IMR-90 (cell line): ENCODE data around the gene SNX5. TPM values are rescaled to one million over a fixed set of nuclear protein-coding genes. Genes with fewer than 3 reads are reported as not detected.

Experiments used
- ATAC-seq: fragments of 200-7000 bp; cut with Tn5 transposase; 2 replicates; pipeline ENCODE4 v1.9.1; 2020; ENCODE audit warnings: low read depth, mild to moderate bottlenecking, moderate library complexity
- BruUV-seq: library from RNA; stranded (reverse); fragments of 400-500 nt; replicated peaks from 2 replicates; lab custom pipeline; 2021; lab: Mats Ljungman, UMichigan
- CTCF ChIA-PET: fragments of 300-600 bp; formaldehyde crosslinking; extraction: SDS; loops from one replicate; lab custom pipeline; 2021; ENCODE audit warnings: antibody characterized with exemption; lab: Yijun Ruan, JAX
- POLR2A ChIA-PET: fragments of 300-600 bp; sonication (Branson Sonifier 250); formaldehyde crosslinking; loops from one replicate; lab custom pipeline; 2022; ENCODE audit warnings: antibody characterized with exemption; ENCODE audit not compliant: unreplicated experiment; lab: Charles Lee
- DNase-seq: peaks from one replicate; pipeline ENCODE4 v3.0.0; 2013
- H2AFZ ChIP-seq: replicated peaks from 2 replicates; pipeline ENCODE3; 2013; ENCODE audit warnings: low read length, mild to moderate bottlenecking; ENCODE audit not compliant: poor library complexity
- H2AK5ac ChIP-seq: 2 replicates; pipeline ENCODE4 v1.6.1; 2013; ENCODE audit warnings: low read depth, low read length, inconsistent platforms
- H2AK9ac ChIP-seq: replicated peaks from 2 replicates; pipeline ENCODE3; 2013; ENCODE audit warnings: mild to moderate bottlenecking, low read depth, low read length, moderate library complexity; ENCODE audit not compliant: poor library complexity
- H2BK120ac ChIP-seq: 2 replicates; pipeline ENCODE4 v1.6.1; 2013; ENCODE audit warnings: low read depth, low read length, inconsistent platforms
- H2BK15ac ChIP-seq: 3 replicates; pipeline ENCODE4 v1.6.1; 2013; ENCODE audit warnings: low read depth, low read length, inconsistent platforms
- H2BK20ac ChIP-seq: 2 replicates; pipeline ENCODE4 v1.6.1; 2013; ENCODE audit warnings: low read depth, mild to moderate bottlenecking, inconsistent platforms, low read length, moderate library complexity
- H2BK5ac ChIP-seq: 2 replicates; pipeline ENCODE4 v1.6.1; 2013; ENCODE audit warnings: mild to moderate bottlenecking, low read depth, low read length, inconsistent platforms; ENCODE audit not compliant: poor library complexity, severe bottlenecking
- H3K14ac ChIP-seq: replicated peaks from 2 replicates; pipeline ENCODE4 v1.6.1; 2013; ENCODE audit warnings: low read depth, low read length, inconsistent platforms
- H3K18ac ChIP-seq: 2 replicates; pipeline ENCODE4 v1.6.1; 2013; ENCODE audit warnings: low read depth, low read length, control low read depth
- H3K23ac ChIP-seq: 2 replicates; pipeline ENCODE4 v1.6.1; 2013; ENCODE audit warnings: low read depth, low read length, inconsistent platforms
- H3K27ac ChIP-seq: 2 replicates; pipeline ENCODE4 v1.5.1; 2013; ENCODE audit warnings: mild to moderate bottlenecking, control low read depth, low read length; ENCODE audit not compliant: insufficient read depth
- H3K27me3 ChIP-seq: 2 replicates; pipeline ENCODE4 v1.6.1; 2013; ENCODE audit warnings: low read length; ENCODE audit not compliant: control insufficient read depth, insufficient read depth
- H3K36me3 ChIP-seq: 2 replicates; pipeline ENCODE4 v1.6.1; 2013; ENCODE audit warnings: low read length, mixed read lengths; ENCODE audit not compliant: control insufficient read depth, insufficient read depth
- H3K4ac ChIP-seq: 2 replicates; pipeline ENCODE4 v1.6.1; 2013; ENCODE audit warnings: low read depth, low read length, inconsistent platforms
- H3K4me1 ChIP-seq: 2 replicates; pipeline ENCODE4 v1.6.1; 2013; ENCODE audit warnings: low read length, mixed read lengths; ENCODE audit not compliant: control insufficient read depth, insufficient read depth
- H3K4me2 ChIP-seq: 2 replicates; pipeline ENCODE4 v1.6.1; 2013; ENCODE audit warnings: low read depth, mild to moderate bottlenecking, control low read depth, low read length, moderate library complexity
- H3K4me3 ChIP-seq: 2 replicates; pipeline ENCODE4 v1.5.1; 2013; ENCODE audit warnings: low read depth, mild to moderate bottlenecking, control low read depth, low read length, moderate library complexity; ENCODE audit not compliant: insufficient read depth
- H3K56ac ChIP-seq: 2 replicates; pipeline ENCODE4 v1.6.1; 2013; ENCODE audit warnings: low read length, inconsistent platforms; ENCODE audit not compliant: insufficient read depth; ENCODE audit errors: extremely low read depth
- H3K79me1 ChIP-seq, 2 experiments: 2 replicates each; pipeline ENCODE4 v1.6.1; 2013; ENCODE audit warnings: low read length in 2 of 2, inconsistent platforms in 1 of 2, low read depth in 1 of 2
- H3K9ac ChIP-seq: 2 replicates; pipeline ENCODE4 v1.6.1; 2013; ENCODE audit warnings: low read depth, low read length, control low read depth
- H3K9me1 ChIP-seq: 2 replicates; pipeline ENCODE4 v1.6.1; 2013; ENCODE audit warnings: low read length, inconsistent platforms; ENCODE audit not compliant: insufficient read depth
- H3K9me3 ChIP-seq: 2 replicates; pipeline ENCODE4 v1.6.1; 2013; ENCODE audit warnings: low read length; ENCODE audit not compliant: control insufficient read depth, insufficient read depth
- H4K20me1 ChIP-seq: 2 replicates; pipeline ENCODE4 v1.6.1; 2013; ENCODE audit warnings: low read length, inconsistent platforms; ENCODE audit not compliant: insufficient read depth
- H4K5ac ChIP-seq: 2 replicates; pipeline ENCODE4 v1.6.1; 2013; ENCODE audit warnings: mild to moderate bottlenecking, low read depth, low read length, control low read depth
- H4K8ac ChIP-seq, 2 experiments: 2 replicates each; pipeline ENCODE4 v1.6.1; 2013; ENCODE audit warnings: low read depth in 2 of 2, low read length in 2 of 2, control low read depth in 1 of 2, inconsistent platforms in 1 of 2
- H4K91ac ChIP-seq: 2 replicates; pipeline ENCODE4 v1.6.1; 2013; ENCODE audit warnings: low read depth, low read length, inconsistent platforms; ENCODE audit not compliant: insufficient read depth
- CEBPB ChIP-seq: IDR thresholded peaks from 2 replicates; pipeline ENCODE4 v1.6.1; 2012; ENCODE audit warnings: low read depth, low read length, improper control_type of control experiment
- CHD1 ChIP-seq: IDR thresholded peaks from 2 replicates; pipeline ENCODE4 v1.6.1; 2012; ENCODE audit warnings: low read depth, low read length, improper control_type of control experiment
- FOS ChIP-seq: fragments of 150-350 bp; IDR thresholded peaks from 2 replicates; pipeline ENCODE4 v1.6.1; 2016; ENCODE audit warnings: low read depth, low read length
- MAFK ChIP-seq: IDR thresholded peaks from 2 replicates; pipeline ENCODE4 v1.6.1; 2012; ENCODE audit warnings: low read depth, low read length, improper control_type of control experiment
- MAZ ChIP-seq: IDR thresholded peaks from 2 replicates; pipeline ENCODE4 v1.6.1; 2012; ENCODE audit warnings: low read depth, mild to moderate bottlenecking, low read length, improper control_type of control experiment, moderate library complexity, borderline replicate concordance
- MXI1 ChIP-seq: IDR thresholded peaks from 2 replicates; pipeline ENCODE4 v1.6.1; 2012; ENCODE audit warnings: low read depth, mild to moderate bottlenecking, low read length, moderate library complexity, borderline replicate concordance
- NFE2L2 ChIP-seq: fragments of 150-350 bp; IDR thresholded peaks from 2 replicates; pipeline ENCODE4 v1.6.1; 2016; ENCODE audit warnings: low read depth, mild to moderate bottlenecking, low read length
- POLR2A ChIP-seq: IDR thresholded peaks from 2 replicates; pipeline ENCODE4 v1.6.1; 2012; ENCODE audit warnings: mild to moderate bottlenecking, low read depth, low read length
- RAD21 ChIP-seq: IDR thresholded peaks from 2 replicates; pipeline ENCODE4 v1.6.1; 2012; ENCODE audit warnings: low read length, improper control_type of control experiment
- RCOR1 ChIP-seq: IDR thresholded peaks from 2 replicates; pipeline ENCODE4 v1.6.1; 2012; ENCODE audit warnings: mild to moderate bottlenecking, low read length, improper control_type of control experiment; ENCODE audit not compliant: insufficient replicate concordance
- RFX5 ChIP-seq: IDR thresholded peaks from 2 replicates; pipeline ENCODE4 v1.8.0; 2012; ENCODE audit warnings: low read depth, mild to moderate bottlenecking, low read length, moderate library complexity
- SMC3 ChIP-seq: fragments of 150-350 bp; IDR thresholded peaks from 2 replicates; pipeline ENCODE4 v1.6.1; 2016; ENCODE audit warnings: low read depth, mild to moderate bottlenecking, antibody characterized with exemption, low read length, moderate library complexity
- WGBS, 2 experiments: methylation state at CpG; one replicate each; pipeline versions ENCODE4 v1.1.5 to v1.1.7; 2013; ENCODE audit warnings: missing lambda C conversion rate in 2 of 2; ENCODE audit not compliant: insufficient read length in 1 of 2; ENCODE audit errors: extremely low coverage in 2 of 2; 5-methylcytosine and 5-hydroxymethylcytosine counted together
- dilution Hi-C: fragments of 300-500 bp; cut with HindIII; formaldehyde crosslinking; loops from one replicate; pipeline ENCODE4 v1.14.3; 2018; ENCODE audit warnings: low sequenced_read_pairs; ENCODE audit not compliant: unreplicated experiment
- in situ Hi-C: fragments of 300-500 bp; cut with MboI; formaldehyde crosslinking; loops from 3 replicates; pipeline ENCODE4 v1.14.3; 2019; ENCODE audit warnings: low sequenced_read_pairs, inconsistent platforms, mixed read lengths
- intact Hi-C: fragments of 100-400 bp; cut with micrococcal nuclease; formaldehyde crosslinking; loops from 2 replicates; pipeline ENCODE4 v1.10.0; 2022
- polyA plus RNA-seq, 3 experiments: library from polyadenylated mRNA; depleted of rRNA; stranded (reverse); fragments of >200 nt; gene quantifications; 2 replicates each; pipeline ENCODE4 v1.2.3, GENCODE V29; 2012; ENCODE audit warnings: low replicate concordance in 1 of 3
- total RNA-seq: library from RNA; depleted of rRNA; stranded (reverse); fragments of >200 nt; gene quantifications from 2 replicates; pipeline ENCODE4 v1.2.3, GENCODE V29; 2012
- TF ChIP-seq, protein P1 (sequence below): fragments of 150-350 bp; IDR thresholded peaks from 2 replicates; pipeline ENCODE4 v1.6.1; 2016; ENCODE audit warnings: low read depth, mild to moderate bottlenecking, low read length, moderate library complexity, borderline replicate concordance
- TF ChIP-seq, protein P2 (sequence below): conservative IDR thresholded peaks from 2 replicates; pipeline ENCODE4 v1.5.1; 2012; ENCODE audit warnings: mild to moderate bottlenecking, low read depth, low read length, improper control_type of control experiment

The SNX5 gene
- total and polyA plus RNA-seq, 2 of the 4 experiments (the other 2 are of a cell fraction): 65.4 to 92.8 TPM

DNA sequence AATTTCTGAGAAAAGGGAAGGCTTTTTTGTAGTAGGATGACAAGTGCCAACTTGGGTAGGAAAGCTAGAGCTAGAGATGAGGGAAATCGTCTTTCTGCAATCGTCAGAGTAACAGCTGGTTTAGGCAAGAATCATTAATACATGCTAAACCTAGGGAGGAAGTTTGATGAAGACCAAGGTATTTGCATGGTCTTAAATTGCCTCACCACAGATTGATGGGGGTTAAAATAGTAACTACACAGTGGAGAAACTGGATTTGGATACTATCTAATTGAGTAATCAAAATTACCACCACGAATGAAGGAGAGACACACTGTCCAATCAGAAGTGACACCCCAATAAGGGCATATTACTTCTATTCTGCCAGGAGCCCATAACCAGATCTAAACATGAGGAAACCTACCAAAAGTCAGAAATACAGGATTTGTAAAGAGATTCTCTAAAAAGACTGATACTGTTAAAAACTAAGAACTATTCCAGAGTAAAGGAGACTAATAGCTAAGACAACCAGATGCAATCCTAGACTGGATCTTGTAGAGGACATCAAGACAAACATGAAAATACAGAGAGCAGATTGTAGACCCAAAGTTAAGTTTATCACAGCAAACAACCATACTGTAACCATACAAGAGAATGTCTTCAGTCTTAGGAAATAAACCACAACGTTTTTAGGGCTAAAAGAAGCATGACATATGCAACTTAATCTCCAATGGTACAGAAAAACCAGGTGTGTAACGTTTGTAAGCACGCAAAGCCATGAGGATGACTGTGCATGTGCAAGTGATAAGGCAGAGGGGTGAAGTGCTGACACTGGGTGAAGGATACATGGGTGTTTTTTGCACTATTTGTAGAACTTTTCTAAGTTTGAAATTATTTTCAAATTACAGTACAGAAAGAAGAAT, 21.8 kb downstream of the SNX5 start (continued):
- TF ChIP-seq RFX5: no peak

DNA sequence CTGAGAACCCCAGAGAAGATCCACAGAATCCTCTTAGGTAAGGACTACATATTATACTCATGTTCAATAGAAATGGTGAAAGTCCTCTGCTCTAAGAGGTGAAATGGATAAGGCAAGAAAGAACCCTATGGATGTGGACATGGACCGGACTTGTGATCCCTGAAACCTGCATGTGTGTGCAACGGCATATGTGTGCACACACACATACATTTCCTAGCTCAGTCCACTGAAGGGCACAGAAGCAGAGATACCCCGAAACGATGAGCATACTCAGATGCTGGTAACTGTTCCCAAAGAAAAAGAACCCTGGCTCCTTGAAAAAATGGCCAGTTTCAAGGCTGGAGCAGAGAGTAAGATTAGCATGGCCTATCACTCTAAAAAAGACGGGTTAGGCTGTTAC, 22.6 kb downstream of the SNX5 start:
- Histone ChIP-seq H2BK120ac (no peak overlapping the region), H3K4ac (no peak overlapping the region), H2AFZ (no peak overlapping the region), H3K27ac (no peak overlapping the region), H3K79me1 (peaks cover 44 to 60% of the 10 kb centered on the region in 2 experiments), H3K14ac (no peak overlapping the region), H3K27me3 (no peaks in the 10 kb centered on the region), H3K9me3 (no peaks in the 10 kb centered on the region), H2BK5ac (no peak overlapping the region), H4K8ac (no peak overlapping the region), H4K5ac (no peak overlapping the region), H3K18ac (no peak overlapping the region), H3K9me1 (peaks cover 3% of the 10 kb centered on the region), H2AK9ac (no peak overlapping the region), H4K91ac (no peak overlapping the region), H3K56ac (no peak overlapping the region), H3K23ac (no peak overlapping the region), H3K4me3 (no peak overlapping the region), H3K9ac (no peak overlapping the region), H2BK15ac (no peak overlapping the region), H3K4me2 (no peak overlapping the region), H2AK5ac (no peak overlapping the region), H4K20me1 (peaks cover 10% of the 10 kb centered on the region), H2BK20ac (no peak overlapping the region), H3K36me3 (peaks cover 62% of the 10 kb centered on the region), H3K4me1 (no peaks in the 10 kb centered on the region)
- WGBS, 2 experiments: no CpG with 5 or more reads among the region's 5 CpGs
- no TSS peak for BruUV-seq
- CTCF ChIA-PET: interaction anchor here (0.6 kb wide), 1 partner anchor 340 kb away, joined by 3 read pairs; no protein-coding TSS in a partner anchor
- intact Hi-C loops: no loop called here
- POLR2A ChIA-PET: no interaction called here
- DNase-seq: no peak
- no peak for ATAC-seq
- in situ Hi-C loops: no loop called here
- dilution Hi-C loops: no loop called here
- TF ChIP-seq RAD21 (no peak), CEBPB (no peak), RFX5 (no peak), MAZ (no peak), MXI1 (no peak), SMC3 (no peak), FOS (no peak), CHD1 (no peak), MAFK (no peak), RCOR1 (no peak), NFE2L2 (no peak), POLR2A (no peak)
- TF ChIP-seq, protein P1, sequence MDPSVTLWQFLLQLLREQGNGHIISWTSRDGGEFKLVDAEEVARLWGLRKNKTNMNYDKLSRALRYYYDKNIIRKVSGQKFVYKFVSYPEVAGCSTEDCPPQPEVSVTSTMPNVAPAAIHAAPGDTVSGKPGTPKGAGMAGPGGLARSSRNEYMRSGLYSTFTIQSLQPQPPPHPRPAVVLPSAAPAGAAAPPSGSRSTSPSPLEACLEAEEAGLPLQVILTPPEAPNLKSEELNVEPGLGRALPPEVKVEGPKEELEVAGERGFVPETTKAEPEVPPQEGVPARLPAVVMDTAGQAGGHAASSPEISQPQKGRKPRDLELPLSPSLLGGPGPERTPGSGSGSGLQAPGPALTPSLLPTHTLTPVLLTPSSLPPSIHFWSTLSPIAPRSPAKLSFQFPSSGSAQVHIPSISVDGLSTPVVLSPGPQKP: no peak
- TF ChIP-seq, protein P2, sequence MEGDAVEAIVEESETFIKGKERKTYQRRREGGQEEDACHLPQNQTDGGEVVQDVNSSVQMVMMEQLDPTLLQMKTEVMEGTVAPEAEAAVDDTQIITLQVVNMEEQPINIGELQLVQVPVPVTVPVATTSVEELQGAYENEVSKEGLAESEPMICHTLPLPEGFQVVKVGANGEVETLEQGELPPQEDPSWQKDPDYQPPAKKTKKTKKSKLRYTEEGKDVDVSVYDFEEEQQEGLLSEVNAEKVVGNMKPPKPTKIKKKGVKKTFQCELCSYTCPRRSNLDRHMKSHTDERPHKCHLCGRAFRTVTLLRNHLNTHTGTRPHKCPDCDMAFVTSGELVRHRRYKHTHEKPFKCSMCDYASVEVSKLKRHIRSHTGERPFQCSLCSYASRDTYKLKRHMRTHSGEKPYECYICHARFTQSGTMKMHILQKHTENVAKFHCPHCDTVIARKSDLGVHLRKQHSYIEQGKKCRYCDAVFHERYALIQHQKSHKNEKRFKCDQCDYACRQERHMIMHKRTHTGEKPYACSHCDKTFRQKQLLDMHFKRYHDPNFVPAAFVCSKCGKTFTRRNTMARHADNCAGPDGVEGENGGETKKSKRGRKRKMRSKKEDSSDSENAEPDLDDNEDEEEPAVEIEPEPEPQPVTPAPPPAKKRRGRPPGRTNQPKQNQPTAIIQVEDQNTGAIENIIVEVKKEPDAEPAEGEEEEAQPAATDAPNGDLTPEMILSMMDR: no peak
